Measurements from ENCODE around the gene THOC2.
"Not testable (repeated sequence)": the region's sequence is repeated elsewhere in the genome, so short reads cannot be mapped to it uniquely, and the experiment has no call there.

Gene THOC2

DNA sequence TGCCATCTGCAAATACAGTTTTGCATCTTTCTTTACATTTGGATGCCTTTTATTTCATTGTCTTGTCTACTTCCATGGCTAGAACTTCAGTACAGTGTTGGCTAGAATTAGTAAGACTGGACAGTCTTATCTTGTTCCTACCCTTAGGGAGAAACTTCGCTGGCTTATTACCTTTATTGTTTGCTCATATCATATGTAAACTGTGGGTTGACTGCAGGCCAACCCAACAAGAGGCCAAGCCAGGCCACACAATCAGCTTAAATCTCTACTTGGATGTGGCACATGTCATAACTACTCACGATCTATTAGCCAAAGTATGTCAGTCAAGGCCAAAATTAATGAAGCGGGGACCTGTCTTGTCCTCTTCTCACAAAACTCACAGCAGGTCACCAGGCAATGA, 144.1 kb downstream of the THOC2 start:
- DNase-seq: no peak
- no peaks in the 10 kb centered on the region for H3K36me3 ChIP-seq
- H3K27me3 ChIP-seq (ENCODE audit: insufficient read depth, low read depth, severe bottlenecking): no peaks in the 10 kb centered on the region
- no peak overlapping the region for H3K27ac ChIP-seq
- no peak for TF ChIP-seq CTCF (IDR thresholded peaks at IDR 0.05; ENCODE audit: low read depth, low read length)
- H3K9me3 ChIP-seq (ENCODE audit: severe bottlenecking): no peaks in the 10 kb centered on the region
- H3K4me3 ChIP-seq (ENCODE audit: low read depth, low read length): no peak overlapping the region

DNA sequence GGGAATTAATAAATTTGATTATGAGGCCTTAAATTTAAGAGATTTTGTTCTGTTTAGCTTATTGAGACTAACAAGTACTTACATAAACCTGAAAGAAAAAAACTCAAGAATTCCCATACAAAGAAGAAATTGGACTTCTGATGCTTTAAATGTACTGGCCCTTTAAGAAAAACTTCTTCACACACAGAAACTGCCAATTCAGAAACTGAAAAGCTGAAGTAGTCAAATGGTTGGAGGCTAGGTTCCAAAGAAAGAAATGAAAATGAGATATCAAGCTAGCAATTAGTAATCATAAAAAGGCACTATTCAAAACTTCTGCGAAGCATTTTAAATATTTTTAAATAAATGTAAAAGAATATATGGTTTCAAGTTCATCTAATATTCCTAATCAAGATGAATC, 151.3 kb downstream of the THOC2 start:
- H3K27me3 ChIP-seq (ENCODE audit: insufficient read depth, low read depth, severe bottlenecking): no peaks in the 10 kb centered on the region
- H3K9me3 ChIP-seq (ENCODE audit: severe bottlenecking): no peaks in the 10 kb centered on the region
- H3K27ac ChIP-seq: no peak overlapping the region
- TF ChIP-seq CTCF (IDR thresholded peaks at IDR 0.05; ENCODE audit: low read depth, low read length): no peak
- no peak overlapping the region for H3K4me3 ChIP-seq (ENCODE audit: low read depth, low read length)
- no peaks in the 10 kb centered on the region for H3K36me3 ChIP-seq
- no peak for DNase-seq

- no peak for TF ChIP-seq CTCF (IDR thresholded peaks at IDR 0.05; ENCODE audit: low read depth, low read length)
- Histone ChIP-seq H3K9me3 (ENCODE audit: severe bottlenecking) (no peaks in the 10 kb centered on the region), H3K4me3 (ENCODE audit: low read depth, low read length) (no peak overlapping the region), H3K27me3 (ENCODE audit: insufficient read depth, low read depth, severe bottlenecking) (no peaks in the 10 kb centered on the region), H3K27ac (no peak overlapping the region), H3K36me3 (no peaks in the 10 kb centered on the region)
- DNase-seq: no peak
These were observed 152.1 kb downstream of the THOC2 start for GRCh38 chrX:123580792-123581191.

DNA sequence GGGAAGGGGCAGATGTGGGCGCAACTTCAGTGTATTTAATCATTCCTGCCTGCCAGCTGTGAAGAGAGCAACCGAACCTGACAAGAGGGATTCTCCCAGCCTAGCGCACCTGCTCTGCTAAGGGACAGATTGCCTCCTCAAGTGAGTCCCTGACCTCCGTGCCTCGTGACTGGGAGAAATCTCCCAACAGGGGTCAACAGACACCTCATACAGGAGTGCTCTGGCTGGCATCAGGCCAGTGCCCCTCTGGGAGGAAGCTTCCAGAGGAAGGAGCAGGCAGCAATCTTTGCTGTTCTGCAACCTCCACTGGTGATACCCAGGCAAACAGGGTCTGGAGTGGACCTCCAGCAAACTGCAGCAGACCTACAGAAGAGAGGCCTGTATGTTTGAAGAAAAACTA, 158.8 kb downstream of the THOC2 start:
- H3K36me3 ChIP-seq; DNase-seq; H3K27ac ChIP-seq; H3K4me3 ChIP-seq (ENCODE audit: low read depth, low read length); H3K27me3 ChIP-seq (ENCODE audit: insufficient read depth, low read depth, severe bottlenecking); H3K9me3 ChIP-seq (ENCODE audit: severe bottlenecking): not testable (repeated sequence)

DNA sequence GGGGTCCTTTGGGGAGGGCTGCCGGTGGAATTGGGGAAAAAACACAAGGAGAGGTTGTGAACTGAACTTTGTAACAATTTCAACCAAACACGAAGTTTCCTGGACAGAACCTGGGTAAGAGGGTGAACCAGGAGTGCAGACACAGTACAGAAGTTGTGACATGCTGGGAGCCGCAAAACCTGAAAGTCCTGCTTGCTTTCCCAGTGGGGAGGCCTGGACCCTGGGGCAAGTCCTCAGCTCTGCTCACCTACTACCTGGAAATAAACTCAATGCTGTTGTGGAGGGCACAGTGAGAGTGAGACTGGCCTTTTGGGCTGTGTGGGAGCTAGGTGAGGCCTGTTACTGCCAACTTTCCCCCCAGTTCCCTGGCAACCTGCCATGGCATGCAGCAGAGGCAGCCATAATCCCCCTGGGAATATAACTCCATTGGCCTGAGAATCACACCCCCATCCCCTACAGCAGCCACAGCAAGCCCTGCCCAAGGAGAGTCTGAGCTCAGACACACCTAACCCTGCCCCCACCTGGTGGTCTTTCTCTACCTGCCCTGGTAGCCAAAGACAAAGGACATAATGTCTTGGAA, 162.8 kb downstream of the THOC2 start:
- no peaks in the 10 kb centered on the region for H3K36me3 ChIP-seq
- H3K27me3 ChIP-seq (ENCODE audit: insufficient read depth, low read depth, severe bottlenecking): no peaks in the 10 kb centered on the region
- TF ChIP-seq CTCF (IDR thresholded peaks at IDR 0.05; ENCODE audit: low read depth, low read length): no peak
- no peak overlapping the region for H3K27ac ChIP-seq
- H3K4me3 ChIP-seq (ENCODE audit: low read depth, low read length): no peak overlapping the region
- DNase-seq: no peak
- H3K9me3 ChIP-seq (ENCODE audit: severe bottlenecking): no peaks in the 10 kb centered on the region

GRCh38 chrX:123563167-123563566, 169.7 kb downstream of the THOC2 start:
- no peaks in the 10 kb centered on the region for H3K36me3 ChIP-seq
- no peak overlapping the region for H3K27ac ChIP-seq
- no peak overlapping the region for H3K4me3 ChIP-seq (ENCODE audit: low read depth, low read length)
- no peak for TF ChIP-seq CTCF (IDR thresholded peaks at IDR 0.05; ENCODE audit: low read depth, low read length)
- no peak for DNase-seq
- H3K27me3 ChIP-seq (ENCODE audit: insufficient read depth, low read depth, severe bottlenecking): no peaks in the 10 kb centered on the region
- no peaks in the 10 kb centered on the region for H3K9me3 ChIP-seq (ENCODE audit: severe bottlenecking)
